Esophagus mucosa (tissue), 1 donor: ENCODE data around the gene NUP210. TPM values are rescaled to one million over a fixed set of nuclear protein-coding genes. Genes with fewer than 3 reads are reported as not detected.
"Not testable (repeated sequence)": the region's sequence is repeated elsewhere in the genome, so short reads cannot be mapped to it uniquely, and the experiment has no call there.

ENCODE experiments used
- ATAC-seq: fragments of 200-7000 bp; cut with Tn5 transposase; one replicate; pipeline ENCODE4 v1.9.1; 2020
- total RNA-seq: library from RNA; stranded (reverse); gene quantifications from one replicate; pipeline ENCODE4 v1.2.4, GENCODE V29; 2023
- donor health status: DM: yes; HTN: yes; CAD: no.

NUP210 gene
- total RNA-seq, 1 donor from 2014 or later = 14.9 TPM

DNA sequence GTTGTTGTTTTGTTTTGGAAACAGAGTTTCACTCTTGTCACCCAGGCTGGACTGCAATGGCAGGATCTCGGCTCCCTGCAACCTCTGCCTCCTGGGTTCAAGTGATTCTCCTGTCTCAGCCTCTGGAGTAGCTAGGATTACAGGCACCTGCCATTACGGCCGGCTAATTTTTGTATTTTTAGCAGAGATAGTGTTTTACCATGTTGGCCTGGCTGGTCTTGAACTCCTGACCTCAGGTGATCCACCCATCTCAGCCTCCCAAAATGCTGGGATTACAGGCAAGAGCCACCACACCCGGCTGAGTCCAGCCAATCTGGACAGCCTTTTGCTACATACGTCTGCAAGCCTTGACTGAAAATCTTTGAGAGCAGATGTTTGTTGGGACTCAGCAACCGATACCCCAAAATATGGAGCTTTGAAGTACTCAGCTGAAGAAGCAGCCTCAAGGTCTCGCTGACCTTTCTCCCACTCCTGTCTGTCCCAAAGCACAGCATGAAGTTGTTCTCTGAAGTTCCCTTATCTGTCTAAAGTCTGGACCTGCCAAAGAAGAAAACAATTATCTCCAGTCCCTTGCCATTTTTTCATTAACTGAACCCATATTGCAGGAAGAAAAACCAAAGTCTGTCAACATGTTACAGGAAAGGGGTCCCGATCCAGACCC is 9.6 kb upstream of the NUP210 start:
- ATAC-seq = no peak

DNA sequence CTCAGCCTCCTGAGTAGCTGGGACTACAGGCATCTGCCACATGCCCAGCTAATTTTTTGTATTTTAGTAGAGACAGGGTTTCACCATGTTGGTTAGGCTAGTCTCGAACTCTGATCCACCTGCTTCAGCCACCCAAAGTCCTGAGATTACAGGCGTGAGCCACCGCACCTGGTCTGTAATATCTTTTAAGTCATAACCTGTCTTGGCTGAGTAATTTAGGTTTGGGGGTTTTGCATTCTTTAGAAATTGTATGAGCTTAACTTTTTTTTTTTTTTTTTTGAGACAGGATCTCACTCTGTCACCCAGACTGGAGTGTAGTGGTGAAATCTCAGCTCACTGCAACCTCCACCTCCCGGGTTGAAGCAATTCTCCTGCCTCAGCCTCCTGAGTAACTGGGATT is 8.6 kb upstream of the NUP210 start:
- not testable (repeated sequence) for ATAC-seq

DNA sequence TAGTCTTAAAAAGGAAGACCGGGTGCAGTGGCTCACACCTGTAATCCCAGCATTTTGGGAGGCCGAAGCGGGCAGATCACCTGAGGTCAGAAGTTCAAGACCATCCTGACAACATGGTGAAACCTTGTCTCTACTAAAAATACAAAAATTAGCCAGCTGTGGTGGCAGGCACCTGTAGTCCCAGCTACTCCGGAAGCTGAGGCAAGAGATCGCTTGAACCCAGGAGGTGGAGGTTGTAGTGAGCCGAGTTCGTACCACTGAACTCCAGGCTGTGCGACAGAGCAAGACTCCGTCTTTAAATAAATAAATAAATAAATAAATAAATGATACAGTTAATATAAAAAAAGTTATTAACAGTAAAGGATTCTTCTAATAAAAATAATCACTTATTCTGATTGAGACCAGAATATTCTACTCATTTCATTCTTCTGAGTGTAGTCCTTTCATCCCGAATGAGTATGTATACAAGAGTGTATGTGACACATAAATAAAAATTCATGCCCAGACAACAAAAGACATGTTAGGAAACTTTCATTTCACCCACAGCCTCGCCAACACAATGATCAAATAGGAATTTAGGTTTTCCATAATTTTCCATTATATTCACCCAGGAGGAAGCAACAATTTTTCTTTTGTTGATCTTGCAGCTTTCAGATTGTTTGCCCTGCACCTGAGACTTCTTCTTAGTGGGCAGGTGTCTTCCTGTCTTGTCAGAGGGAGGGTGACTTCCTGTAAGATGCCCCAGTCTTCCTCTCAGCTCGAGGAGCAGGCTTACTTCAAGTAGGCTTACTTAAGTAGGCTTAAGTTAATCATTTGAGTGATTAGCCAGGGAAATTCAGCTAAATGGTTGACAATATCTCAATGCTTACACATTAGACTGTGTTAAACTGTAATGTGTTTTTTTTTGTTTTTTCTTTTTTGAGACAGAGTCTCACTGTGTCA is 7.8 kb upstream of the NUP210 start:
- peak; percentile 52 for ATAC-seq

DNA sequence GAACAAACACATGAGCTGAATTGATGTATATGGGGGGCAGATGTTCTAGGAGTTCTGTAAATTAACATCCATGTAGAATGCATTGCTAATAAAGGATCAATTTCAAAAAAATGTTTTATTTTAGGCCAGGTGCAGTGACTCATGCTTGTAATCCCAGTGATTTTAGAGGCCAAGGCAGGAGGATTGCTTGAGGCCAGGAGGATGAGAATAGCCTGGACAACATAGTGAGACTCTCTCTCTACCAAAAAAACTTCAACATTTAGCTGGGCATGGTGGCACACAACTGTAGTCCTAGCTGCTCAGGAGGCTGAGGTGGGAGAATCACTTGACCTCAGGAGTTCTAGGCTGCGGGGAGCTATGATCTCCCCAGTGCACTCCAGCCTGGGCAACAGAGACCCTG is 6.5 kb upstream of the NUP210 start:
- no peak for ATAC-seq

DNA sequence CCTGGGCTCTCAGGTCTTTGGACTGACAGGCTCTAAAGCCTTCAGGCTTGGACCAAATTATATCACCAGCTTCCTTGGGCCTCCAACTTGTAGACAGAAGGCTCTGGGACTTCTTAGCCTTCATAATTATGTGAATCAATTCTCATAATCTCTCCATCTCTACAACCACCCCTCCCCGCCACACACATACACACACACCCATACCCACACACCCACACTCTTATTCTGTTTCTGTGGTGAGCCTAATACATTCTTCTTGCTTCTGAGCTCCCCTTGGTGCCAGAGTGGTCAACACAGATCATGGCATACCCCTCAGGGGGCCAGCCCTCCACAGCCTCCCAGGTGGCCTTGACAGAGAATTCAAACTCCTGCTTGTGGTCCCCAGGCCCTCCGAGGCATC is 5.6 kb upstream of the NUP210 start:
- no peak for ATAC-seq

DNA sequence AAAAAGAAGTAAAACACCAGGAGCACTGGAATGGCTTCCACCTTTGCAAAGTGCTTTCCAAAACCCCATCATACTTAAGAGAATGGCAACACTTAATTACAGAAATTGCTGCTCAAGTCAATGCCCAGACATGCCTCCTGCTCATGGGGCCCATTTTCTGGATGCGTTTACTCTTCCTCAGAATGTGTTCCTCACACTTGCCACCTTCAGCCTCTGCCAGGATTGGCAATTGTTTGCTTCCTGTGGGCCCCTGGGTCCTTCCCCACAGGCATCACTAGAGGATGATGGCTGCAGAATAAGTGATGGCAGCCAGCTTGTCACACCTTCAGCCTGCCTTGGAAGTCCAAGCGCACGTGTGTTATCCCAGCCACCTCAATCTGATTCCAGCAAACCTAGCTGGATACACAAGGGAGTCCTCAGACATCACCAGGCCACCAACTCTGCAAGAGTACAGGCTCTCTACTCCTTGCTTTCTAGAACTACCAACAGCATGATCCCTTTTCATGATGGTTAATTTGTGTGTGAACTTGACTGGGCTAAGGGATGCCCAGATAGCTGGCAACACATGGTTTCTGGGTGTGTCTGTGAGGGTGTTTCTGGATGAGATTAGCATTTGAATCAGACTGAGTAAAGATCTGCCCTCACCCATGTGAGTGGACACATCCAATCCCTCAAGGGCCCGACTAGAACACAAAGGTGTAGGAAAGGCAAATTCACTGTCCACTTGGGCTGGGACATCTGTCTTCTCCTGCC is 4.9 kb upstream of the NUP210 start:
- ATAC-seq = no peak

DNA sequence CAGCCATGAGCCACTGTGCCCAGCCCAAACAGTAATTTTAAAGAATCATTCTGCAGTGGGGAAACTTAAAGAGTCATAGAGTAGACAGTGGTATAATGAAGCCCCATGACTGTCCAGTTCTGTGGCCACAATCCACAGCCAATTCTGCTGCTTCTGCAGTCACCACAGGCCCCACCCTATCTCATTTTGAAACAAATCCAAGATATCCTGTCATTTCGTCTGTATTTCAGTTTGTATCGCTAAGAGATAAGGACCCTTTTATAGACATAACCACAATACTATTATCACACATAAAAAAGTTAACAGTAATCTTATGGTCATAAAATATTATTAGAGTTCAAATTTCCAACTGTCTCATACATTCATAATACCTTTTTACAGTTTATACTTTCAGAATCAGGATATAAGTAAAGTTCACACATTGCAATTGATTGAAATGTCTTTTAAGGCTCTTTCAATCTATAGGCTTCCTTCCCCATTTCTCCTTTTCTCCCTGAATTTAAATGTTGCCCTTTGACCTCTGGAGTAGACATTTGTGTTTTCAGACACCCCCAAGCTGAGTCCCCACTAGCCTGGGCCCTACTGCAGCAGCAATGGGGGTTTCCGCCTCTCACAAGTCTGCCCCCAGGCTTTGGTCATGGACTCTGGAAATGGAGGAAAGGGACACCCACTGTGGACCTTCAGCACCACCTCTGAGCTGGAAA is 4.2 kb upstream of the NUP210 start:
- ATAC-seq = no peak

DNA sequence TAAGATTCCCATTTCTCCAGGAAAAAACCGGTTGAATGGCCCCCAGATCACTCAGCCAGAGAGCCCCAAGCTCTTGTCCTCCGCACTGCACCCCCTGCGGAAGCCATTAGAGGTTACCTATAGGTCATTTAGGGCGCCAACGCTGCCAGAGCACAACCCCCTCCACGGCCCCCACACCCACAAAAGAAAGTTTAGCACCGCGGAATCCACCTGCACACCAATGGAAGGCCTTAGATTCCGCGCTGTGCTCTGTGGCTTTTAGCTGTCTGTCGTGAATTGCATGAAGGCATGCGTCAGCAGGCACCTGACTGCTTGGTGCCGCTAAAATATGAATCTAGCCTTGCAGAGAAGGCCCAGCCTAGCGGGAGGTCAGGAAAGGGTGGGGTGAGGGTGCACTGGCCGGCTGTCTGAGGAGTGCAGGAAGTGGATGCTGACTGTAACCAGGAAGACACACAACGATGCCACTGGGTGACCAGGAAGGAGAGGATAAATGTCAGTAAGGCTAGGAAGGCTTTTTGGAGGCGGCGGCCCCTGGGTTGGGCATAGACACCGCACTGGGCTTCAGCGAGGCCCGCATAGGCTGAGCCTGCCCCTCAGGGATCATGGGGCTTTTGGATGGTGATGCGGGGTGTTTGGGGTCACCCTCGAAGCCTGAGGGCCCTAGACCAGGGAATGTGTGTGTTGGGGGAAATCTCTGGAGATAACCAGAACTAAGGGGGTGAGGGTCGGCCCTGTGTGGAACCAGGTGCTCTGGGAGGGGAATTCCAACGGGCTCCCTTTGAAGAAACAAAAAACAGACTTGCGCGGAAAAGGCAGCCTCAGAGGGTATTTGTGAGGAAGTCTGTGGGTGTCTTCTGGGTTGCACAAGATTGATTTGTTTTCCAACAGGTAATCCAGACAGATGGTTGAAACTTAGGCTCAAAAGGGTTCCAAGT is 976 bp upstream of the NUP210 start:
- peak; percentile 36 for ATAC-seq

DNA sequence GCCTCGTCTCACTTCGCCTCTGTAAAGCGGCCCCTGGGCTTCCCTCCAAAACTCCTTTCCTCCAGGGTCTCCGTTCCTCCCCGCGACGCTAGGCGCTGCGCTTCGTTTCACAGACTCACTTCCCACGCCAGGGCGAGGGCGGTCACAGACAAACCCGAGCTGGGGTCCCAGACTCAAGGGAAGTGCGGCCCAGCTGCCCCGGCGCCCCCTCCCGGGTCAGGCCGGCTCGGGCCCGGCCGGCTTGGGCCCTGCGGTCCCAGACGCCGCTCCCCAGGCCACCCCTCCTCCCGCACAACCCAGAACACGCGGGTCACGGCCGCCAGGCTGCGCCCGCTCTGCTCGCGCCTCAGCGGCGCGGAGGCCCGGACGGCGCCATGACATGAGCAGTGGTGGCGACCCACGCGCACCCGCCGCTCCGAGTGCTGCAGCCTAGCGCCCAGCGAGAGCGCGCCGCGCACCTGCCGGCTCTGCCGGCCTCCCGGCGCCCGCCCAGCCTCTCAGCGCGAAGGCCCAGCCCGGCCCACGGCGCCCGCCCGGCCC is 547 bp downstream of the NUP210 start:
- ATAC-seq = peak; percentile 66

DNA sequence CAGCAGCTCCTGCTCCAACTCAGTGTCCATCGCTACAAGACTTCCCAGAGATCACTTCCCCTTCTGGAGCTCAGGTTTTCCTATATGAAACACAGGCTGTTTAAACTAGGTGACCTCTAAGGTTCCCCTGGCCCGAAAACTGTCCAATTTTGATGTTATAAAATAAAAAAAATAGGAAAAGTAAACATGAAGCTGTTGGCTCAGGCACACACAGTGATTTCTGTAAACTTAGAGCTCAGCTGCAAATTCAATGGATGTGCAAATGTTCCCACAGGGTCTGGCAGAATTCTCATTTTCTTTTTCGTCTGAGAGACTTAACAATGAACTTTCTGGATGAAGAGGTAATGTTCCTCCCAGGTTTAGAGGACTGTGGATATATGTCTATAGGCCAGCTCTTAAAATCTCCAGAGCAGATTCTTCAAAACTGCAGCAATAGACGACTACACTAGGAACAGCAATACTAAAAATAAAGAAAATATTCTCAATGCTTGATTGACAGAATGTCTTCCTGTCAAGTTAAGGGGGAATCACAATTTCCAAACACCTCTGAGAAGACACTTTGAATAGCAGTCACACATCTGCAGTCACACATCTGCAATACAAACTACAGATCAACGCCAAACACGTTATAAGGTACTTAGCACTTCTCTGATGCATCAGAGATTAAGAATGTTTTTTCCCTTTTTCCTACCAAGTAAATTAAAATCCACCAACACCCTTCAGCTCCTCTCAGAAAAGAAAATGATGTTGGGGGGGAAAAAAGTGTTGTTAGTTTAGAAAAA is 2.8 kb downstream of the NUP210 start:
- ATAC-seq = no peak

DNA sequence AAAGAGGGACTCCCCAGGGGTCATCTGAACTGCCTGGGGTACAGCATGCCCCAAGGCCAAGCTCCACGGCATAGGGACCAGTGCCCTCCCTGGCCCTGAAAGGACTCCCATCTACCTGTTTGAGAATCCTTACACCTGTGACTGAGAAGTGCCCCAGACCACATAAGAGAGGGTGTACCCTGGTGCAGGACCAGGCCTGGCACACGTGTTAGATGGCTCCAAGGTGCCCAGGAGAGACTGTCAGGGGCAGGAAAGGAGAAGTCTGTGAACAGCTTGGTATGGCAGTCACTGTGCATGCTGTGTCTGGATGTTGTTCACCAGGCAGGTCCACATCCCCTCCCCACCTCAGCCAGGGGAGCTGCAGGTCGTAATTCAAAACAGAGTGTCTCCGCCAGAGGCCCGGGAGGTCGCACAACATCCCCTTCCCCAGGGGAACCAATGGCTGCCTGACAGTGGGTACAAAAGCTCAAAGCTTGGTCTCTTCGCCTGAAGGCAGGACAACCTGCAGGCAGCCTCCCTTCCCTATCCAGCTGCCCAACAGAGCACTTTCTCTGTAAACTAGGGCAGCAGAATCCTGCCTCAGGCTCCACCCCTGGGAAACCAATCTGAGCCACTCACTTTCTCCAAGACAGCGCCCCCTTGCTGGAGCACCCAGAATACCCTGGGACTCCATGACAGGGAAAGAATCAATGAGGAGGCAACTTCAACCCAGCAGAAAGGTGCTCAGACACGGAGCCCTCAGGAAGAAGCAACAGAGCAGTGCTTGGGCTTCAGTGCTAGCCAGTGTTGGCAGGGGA is 3.9 kb downstream of the NUP210 start:
- ATAC-seq = no peak

DNA sequence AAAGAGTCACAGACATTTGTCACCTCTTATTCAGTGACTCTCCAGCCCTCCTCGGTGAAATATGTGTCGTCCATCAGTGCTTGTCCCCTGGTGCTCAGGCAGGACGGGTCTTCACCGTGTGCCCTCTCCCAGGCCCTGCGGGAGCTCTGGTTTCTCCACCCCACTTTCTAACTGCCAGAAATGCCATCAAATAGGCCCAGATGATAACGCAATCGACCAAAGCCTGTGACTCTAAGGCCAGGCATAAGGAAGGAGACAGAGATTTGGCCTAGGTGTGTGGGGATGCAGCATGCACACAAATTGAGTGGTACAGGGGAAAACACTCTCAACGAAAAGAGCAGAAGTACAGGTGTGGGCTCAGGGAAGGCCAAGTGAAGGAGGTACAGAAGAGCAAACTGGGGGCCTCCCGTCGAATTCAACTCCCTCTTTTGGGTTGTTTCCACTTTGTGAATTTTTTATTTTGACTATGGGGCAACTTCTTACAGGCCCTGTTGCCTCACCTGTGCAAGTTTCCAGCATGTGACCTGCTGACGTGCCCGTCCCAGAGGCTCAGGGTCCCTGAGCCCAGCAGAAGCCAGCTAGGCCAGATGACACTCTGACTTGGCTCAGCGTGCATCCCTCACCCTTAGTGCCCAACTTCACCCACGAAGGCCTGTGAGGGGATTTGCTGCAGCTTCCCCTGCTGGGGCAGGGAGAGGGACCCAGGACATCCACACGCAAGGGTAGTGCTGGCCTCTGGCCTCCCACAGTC is 4.7 kb downstream of the NUP210 start:
- no peak for ATAC-seq

DNA sequence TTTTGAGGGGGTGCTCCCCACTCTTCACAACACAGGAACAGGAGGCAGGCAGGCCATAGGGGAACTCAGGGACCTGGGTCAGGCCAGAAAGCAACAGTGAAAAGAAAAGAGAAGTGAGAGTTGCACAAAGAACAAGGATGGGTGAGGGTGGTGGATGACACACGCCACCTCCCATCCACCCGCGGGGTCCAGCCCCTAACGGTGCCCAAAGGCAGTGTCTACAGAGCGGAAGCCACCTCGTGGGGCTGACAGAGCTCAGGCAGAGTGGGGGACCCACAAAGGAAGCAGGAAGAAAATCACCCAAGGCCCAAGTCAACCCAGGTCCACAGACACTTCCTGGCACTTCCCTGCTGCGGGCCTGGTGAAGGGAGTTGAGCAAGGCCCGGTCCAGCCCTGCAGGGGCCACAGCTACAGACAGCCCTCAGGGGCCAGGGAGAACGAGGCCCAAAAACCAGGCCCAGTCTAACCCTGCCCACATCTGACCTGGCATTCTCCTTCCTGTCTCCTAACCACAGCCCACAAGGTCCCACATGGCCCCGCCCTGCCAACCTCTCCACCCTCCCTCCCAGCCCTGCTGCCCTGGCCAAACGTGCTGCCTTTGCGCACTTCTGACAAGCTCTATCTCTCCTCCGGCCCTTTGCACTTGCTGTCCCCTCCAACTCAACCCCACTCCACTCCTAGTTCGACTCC is 5.9 kb downstream of the NUP210 start:
- ATAC-seq = peak; percentile 79

DNA sequence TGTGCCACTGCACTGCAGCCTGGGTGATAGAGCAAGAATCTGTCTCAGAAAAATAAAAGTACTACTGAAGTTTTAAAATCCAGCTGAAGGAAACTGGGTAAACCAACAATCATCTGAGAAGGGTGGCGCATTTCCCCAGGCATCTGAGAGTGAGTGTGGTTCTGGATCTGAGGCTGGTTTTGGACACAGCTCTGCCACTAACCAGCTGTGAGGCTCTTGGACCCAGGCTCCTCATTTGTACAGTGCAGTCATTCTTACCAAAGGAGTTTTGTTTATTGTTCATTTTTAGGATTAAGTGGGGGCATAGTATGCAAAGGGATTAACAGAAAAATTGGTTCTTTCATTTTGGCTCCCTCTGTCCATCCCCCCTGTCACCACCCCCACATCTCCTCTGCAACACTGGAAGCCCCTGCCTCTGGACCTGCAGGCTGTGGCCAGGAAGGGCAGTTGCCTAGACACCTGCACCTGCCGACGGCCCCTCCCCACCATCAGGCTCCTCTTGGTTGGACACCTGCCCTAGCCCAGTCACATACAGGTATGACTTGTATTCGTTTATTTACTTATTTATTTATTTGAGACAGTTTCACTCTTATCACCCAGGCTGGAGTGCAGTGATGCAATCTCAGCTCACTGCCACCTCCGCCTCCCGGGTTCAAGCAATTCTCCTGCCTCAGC is 8.8 kb downstream of the NUP210 start:
- no peak for ATAC-seq

DNA sequence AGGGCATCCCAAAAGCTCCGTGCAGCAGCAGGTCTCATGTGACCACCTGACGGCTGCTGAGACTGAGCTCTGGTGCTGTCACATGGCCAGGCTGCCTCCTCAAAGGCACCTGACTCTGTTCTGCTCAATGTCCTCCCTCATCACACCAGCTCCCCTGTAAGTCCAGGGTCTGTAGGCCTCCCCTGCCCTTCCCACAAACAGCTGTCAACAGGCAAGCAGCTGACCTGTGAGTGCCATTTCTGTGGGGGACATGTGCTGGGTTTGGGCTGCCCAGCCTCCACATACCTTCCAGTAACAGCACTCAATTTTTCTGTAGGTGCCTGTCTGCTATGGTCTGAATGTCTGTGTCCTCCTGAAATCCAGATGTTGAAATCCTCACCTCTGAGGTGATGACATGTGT is 11.2 kb downstream of the NUP210 start:
- no peak for ATAC-seq

DNA sequence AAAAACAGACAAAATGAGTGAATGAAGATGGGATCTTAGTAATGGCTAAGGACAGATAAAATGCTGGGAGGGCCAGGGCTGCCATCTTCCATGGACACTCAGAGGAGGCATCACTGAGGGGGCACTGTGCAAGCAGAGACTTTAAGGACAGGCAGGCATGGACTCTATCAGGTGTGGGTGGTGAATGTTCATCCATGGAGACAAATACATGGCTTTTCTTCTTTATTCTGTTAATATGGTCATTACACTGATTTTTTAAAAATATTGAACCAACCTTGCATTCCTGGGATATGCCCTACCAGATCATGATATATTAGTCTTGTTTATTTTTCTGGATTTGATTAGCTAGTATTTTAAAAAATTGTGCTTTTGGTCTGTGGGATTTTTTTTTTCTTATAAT is 12.2 kb downstream of the NUP210 start:
- no peak for ATAC-seq

DNA sequence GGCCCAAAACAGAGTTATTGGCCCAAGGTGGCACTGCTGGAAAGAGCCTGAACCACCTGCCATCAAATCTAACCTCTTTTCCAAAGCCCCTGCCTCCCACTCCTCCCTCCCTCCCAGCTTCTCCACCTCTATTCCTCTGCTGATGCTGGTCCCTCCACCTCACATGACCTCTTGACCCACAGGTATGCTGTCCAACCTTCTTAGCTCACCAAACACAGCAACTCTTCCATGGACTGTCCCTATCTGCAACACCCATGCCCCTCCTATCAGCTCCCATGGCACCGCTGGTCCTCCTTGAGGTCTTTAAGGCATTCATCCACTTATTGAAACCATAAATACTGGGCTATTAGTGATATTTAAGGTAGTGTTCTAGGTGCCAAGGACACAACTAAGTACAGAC is 12.6 kb downstream of the NUP210 start:
- no peak for ATAC-seq

DNA sequence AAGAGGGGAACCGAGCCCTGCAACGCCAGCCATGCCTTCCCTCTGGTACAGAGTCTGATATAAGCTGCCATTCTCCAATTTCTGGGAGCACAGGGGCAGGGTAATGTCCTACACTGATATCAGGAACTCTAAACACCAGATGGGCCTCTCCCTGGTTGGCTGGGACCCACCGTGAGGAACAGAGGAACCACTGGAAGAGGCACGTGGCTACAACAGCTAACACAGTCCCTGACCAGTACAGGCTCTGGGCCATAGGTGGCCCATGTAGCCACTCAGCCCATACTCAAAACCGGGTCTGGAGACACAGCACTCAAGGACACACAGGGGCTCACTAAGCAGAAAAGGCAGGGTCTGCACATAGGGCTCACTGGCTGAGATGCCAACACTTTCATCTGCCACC is 13.9 kb downstream of the NUP210 start:
- ATAC-seq = no peak
